Sigmoid colon (tissue), 7 donors: Measurements from ENCODE around the gene AFDN. TPM values are rescaled to one million over a fixed set of nuclear protein-coding genes. Genes with fewer than 3 reads are reported as not detected.

Experiments used
- DNase-seq: peaks from one replicate; pipeline ENCODE4 v3.0.0-alpha.2; 2019
- H3K27ac ChIP-seq, 4 donors: fragments of 200-600 bp; sonication (generic); one replicate each; pipeline ENCODE4 v1.5.1; 2016 to 2019; ENCODE audit warnings: mild to moderate bottlenecking in 1 of 4
- H3K27me3 ChIP-seq, 3 donors: fragments of 200-600 bp; sonication (generic); one replicate each; pipeline ENCODE4 v1.5.1; 2019; ENCODE audit warnings: mild to moderate bottlenecking in 1 of 3
- H3K36me3 ChIP-seq, 4 donors: fragments of 200-600 bp; sonication (generic); one replicate each; pipeline ENCODE4 v1.5.1; 2016 to 2019
- H3K4me1 ChIP-seq, 4 donors: fragments of 200-600 bp; sonication (generic); one replicate each; pipeline ENCODE4 v1.5.1; 2017 to 2019
- H3K4me3 ChIP-seq, 4 donors: fragments of 200-600 bp; sonication (generic); one replicate each; pipeline ENCODE4 v1.5.1; 2017 to 2019; ENCODE audit warnings: mild to moderate bottlenecking in 2 of 4, moderate library complexity in 1 of 4
- H3K9me3 ChIP-seq, 4 donors: fragments of 200-600 bp in 3 of 4; sonication (generic) in 3 of 4; one replicate each; pipeline versions ENCODE4 v1.5.1 to v1.6.1; 2013 to 2019
- CTCF ChIP-seq, 4 experiments: fragments of 450-650 bp in 3 of 4; fragments of 200-600 bp in 1 of 4; IDR thresholded peaks; one replicate each; pipeline ENCODE4 v1.5.1; 2016 to 2019; ENCODE audit warnings: antibody characterized with exemption in 4 of 4, mild to moderate bottlenecking in 3 of 4, moderate library complexity in 2 of 4
- EP300 ChIP-seq, 4 donors: sonication (generic); formaldehyde crosslinking; IDR thresholded peaks; one replicate each; pipeline ENCODE4 v1.6.1; 2017; ENCODE audit warnings: antibody characterized with exemption in 4 of 4
- POLR2A ChIP-seq, 2 donors: fragments of 450-650 bp; IDR thresholded peaks; one replicate each; pipeline ENCODE4 v1.6.1; 2016; ENCODE audit warnings: antibody characterized with exemption in 2 of 2, mild to moderate bottlenecking in 2 of 2, moderate library complexity in 2 of 2
- POLR2AphosphoS5 ChIP-seq, 4 donors: sonication (generic); formaldehyde crosslinking; IDR thresholded peaks; one replicate each; pipeline ENCODE4 v1.6.1; 2017; ENCODE audit warnings: antibody characterized with exemption in 4 of 4
- WGBS, 2 donors: extraction: QIAGEN DNeasy Blood & Tissue Kit; methylation state at CpG; one replicate each; pipeline ENCODE4 v1.1.7; 2013; 5-methylcytosine and 5-hydroxymethylcytosine counted together
- intact Hi-C: fragments of 100-400 bp; cut with DNase I; formaldehyde crosslinking; loops from one replicate; pipeline ENCODE4 v1.15.1; 2023
- polyA plus RNA-seq, 3 donors: library from polyadenylated mRNA; stranded (reverse); fragments of 200-250 nt; gene quantifications; one replicate each; pipeline ENCODE4 v1.2.3, GENCODE V29; 2013
- total RNA-seq, 4 donors: library from RNA; depleted of rRNA; stranded (reverse); fragments of >200 nt; gene quantifications; one replicate each; pipeline ENCODE4 v1.1.0, GENCODE V29; 2016
- donor health status: healthy with polysubstance abuse.
- donor health status: Bipolar disorder and iron deficiency.
- donor health status: healthy.

AFDN gene
- total and polyA plus RNA-seq, 7 donors: 43.2 to 104 (median 83.6) TPM

- WGBS, 2 donors: 93 to 94% methylated on average over 2 of the region's 2 CpGs
- Histone ChIP-seq H3K27ac (no peak overlapping the region), H3K27me3 (no peaks in the 10 kb centered on the region), H3K36me3 (peaks cover 11 to 86% (median 53%) of the 10 kb centered on the region in 4 donors), H3K4me3 (no peak overlapping the region), H3K9me3 (no peaks in the 10 kb centered on the region), H3K4me1 (no peaks in the 10 kb centered on the region)
- intact Hi-C loops: no loop called here
- TF ChIP-seq POLR2AphosphoS5 (IDR thresholded peaks at IDR 0.05) (no peak), EP300 (IDR thresholded peaks at IDR 0.05) (no peak), POLR2A (IDR thresholded peaks at IDR 0.05) (no peak)
- no peak for DNase-seq
Measured at GRCh38 chr6:167917551-167918154, 90.9 kb downstream of the AFDN start.

GRCh38 chr6:167918548-167919278, 92.0 kb downstream of the AFDN start:
- whole genome bisulfite sequencing, 2 donors: 88 to 90% methylated on average over 14 of the region's 14 CpGs
- H3K27ac ChIP-seq: no peak overlapping the region

GRCh38 chr6:167919349-167919748, 92.6 kb downstream of the AFDN start:
- Histone ChIP-seq H3K9me3 (no peaks in the 10 kb centered on the region), H3K27me3 (no peaks in the 10 kb centered on the region), H3K27ac (no peak overlapping the region), H3K4me3 (no peak overlapping the region), H3K4me1 (no peaks in the 10 kb centered on the region), H3K36me3 (peaks cover 11 to 86% (median 48%) of the 10 kb centered on the region in 4 donors)
- DNase-seq: no peak
- TF ChIP-seq POLR2A (IDR thresholded peaks at IDR 0.05): no peak
- no peak for TF ChIP-seq EP300 (IDR thresholded peaks at IDR 0.05)
- TF ChIP-seq POLR2AphosphoS5 (IDR thresholded peaks at IDR 0.05): no peak
- TF ChIP-seq CTCF (IDR thresholded peaks at IDR 0.05): no peak
- intact Hi-C loops: no loop called here
- 76 to 86% methylated on average over 3 of the region's 3 CpGs for WGBS, 2 donors

More at GRCh38 chr6:167918548-167919278, 92.0 kb downstream of the AFDN start:
- H3K4me1 ChIP-seq: no peaks in the 10 kb centered on the region
- H3K4me3 ChIP-seq: no peak overlapping the region
- H3K9me3 ChIP-seq: no peaks in the 10 kb centered on the region
- no peaks in the 10 kb centered on the region for H3K27me3 ChIP-seq
- no peak for DNase-seq
- H3K36me3 ChIP-seq: peaks cover 11 to 87% (median 51%) of the 10 kb centered on the region in 4 donors
- intact Hi-C loops: no loop called here
- TF ChIP-seq CTCF (IDR thresholded peaks at IDR 0.05) (no peak), EP300 (IDR thresholded peaks at IDR 0.05) (no peak), POLR2A (IDR thresholded peaks at IDR 0.05) (no peak), POLR2AphosphoS5 (IDR thresholded peaks at IDR 0.05) (no peak)

GRCh38 chr6:167920165-167920564, 93.5 kb downstream of the AFDN start:
- Histone ChIP-seq H3K4me3 (no peak overlapping the region), H3K27me3 (no peaks in the 10 kb centered on the region), H3K27ac (no peak overlapping the region), H3K9me3 (no peaks in the 10 kb centered on the region), H3K36me3 (peaks cover 16 to 85% (median 44%) of the 10 kb centered on the region in 4 donors), H3K4me1 (peaks cover 0 to 3% (median 0%) of the 10 kb centered on the region in 4 donors)
- intact Hi-C loops: no loop called here
- WGBS, 2 donors: 96% methylated on average over 8 of the region's 8 CpGs
- TF ChIP-seq EP300 (IDR thresholded peaks at IDR 0.05): no peak
- no peak for TF ChIP-seq POLR2AphosphoS5 (IDR thresholded peaks at IDR 0.05)
- TF ChIP-seq CTCF (IDR thresholded peaks at IDR 0.05): no peak
- DNase-seq: no peak

GRCh38 chr6:167921831-167922230, 95.1 kb downstream of the AFDN start:
- 91 to 92% methylated on average over 6 of the region's 6 CpGs for WGBS, 2 donors
- no peak overlapping the region for H3K27ac ChIP-seq
- no peaks in the 10 kb centered on the region for H3K27me3 ChIP-seq
- peaks cover 0 to 4% (median 0%) of the 10 kb centered on the region in 4 donors for H3K4me1 ChIP-seq
- peaks cover 16 to 85% (median 37%) of the 10 kb centered on the region in 4 donors for H3K36me3 ChIP-seq
- no peak for DNase-seq
- no peaks in the 10 kb centered on the region for H3K9me3 ChIP-seq
- TF ChIP-seq EP300 (IDR thresholded peaks at IDR 0.05): no peak
- TF ChIP-seq POLR2AphosphoS5 (IDR thresholded peaks at IDR 0.05): no peak
- no peak for TF ChIP-seq CTCF (IDR thresholded peaks at IDR 0.05)
- no peak for TF ChIP-seq POLR2A (IDR thresholded peaks at IDR 0.05)
- H3K4me3 ChIP-seq: no peak overlapping the region
- intact Hi-C loops: no loop called here
